HTERT RPE-1 (cell line): Measurements from ENCODE around the gene EMID1.

Experiments used
- in situ Hi-C: fragments of 300-500 bp; cut with MboI; formaldehyde crosslinking; loops from 4 replicates; pipeline ENCODE4 v1.14.3; 2020; ENCODE audit warnings: low sequenced_read_pairs

EMID1 gene

DNA sequence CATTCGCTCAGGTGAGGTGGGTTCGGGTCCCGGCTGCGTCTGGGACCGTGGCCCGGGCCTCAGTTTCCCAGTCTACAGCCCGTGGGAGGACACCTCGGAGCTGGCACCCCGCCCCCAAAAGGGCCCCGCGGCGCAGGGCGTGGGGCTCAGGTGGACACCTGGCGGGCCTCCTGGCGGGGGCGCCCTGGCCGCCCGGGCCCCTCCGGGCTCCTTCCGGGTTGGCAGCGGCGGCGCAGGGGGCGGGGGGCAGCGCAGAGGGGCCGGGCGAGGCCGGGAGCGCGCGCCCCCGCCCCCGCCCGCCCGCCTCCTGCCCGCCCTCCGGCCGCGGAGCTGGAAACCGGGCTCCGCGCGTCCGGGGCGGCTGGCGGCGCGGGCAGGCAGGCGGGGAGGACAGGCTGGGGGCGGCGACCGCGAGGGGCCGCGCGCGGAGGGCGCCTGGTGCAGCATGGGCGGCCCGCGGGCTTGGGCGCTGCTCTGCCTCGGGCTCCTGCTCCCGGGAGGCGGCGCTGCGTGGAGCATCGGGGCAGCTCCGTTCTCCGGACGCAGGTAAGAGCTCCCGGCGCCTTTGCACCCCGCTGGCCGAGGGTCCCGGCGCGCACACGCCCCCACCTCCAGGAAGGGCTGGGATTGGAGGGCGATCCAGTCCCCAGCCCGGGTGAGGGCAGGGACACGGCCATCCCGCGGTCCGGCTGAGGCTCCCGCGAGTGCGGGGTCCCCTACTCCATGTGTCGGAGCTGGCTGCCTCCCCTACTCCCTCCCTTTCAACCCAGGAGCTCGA, at the start of gene EMID1:
Gene EMID1 (plus strand): TSS at position 303 of the 778 bp plus-strand sequence. CDS start 143 bp downstream, at position 446.
- in situ Hi-C loops = no loop called here

DNA sequence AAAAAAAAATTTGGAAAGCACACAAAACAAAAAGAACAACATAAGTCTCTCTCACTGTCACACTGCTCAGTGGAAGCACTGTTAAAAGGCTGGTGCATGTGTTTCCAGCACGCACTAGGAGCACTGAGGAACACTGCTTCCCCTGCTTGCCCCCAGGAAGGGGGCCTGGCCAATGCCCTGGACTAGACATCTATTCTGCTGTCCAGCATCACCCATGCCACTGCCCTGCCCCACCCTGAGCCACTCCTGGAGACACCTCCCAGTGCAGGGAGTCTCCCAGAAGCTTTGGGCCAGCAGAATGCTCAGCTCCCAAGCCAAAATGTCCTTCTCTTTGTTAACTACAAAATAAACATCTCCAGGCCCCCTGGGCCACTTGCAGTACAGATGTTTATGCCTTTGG, 49.7 kb upstream of the EMID1 start:
- in situ Hi-C loops = no loop called here

DNA sequence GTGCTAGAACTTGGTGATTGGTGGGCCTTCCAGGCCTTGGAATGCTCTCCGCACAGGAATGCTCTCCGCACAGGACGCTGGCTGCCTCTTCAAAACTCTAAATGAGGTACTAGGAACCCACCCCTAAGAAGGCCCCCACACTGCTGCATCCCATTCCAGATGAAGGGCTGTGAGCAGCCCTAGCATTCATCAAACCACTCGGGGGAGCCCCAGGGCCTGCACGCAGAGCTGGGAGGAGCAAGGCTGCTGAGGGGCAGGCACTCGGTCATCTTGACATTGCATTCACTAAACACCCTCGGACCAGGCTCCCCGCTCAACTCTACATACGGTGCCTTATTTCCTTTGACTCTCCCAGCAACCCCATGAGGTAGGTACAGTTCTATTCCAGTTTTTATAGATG, 49.2 kb upstream of the EMID1 start:
- in situ Hi-C loops = no loop called here

GRCh38 chr22:29157759-29158535, 47.7 kb upstream of the EMID1 start:
- in situ Hi-C loops = no loop called here

GRCh38 chr22:29158546-29158945, 47.1 kb upstream of the EMID1 start:
- in situ Hi-C loops = no loop called here

DNA sequence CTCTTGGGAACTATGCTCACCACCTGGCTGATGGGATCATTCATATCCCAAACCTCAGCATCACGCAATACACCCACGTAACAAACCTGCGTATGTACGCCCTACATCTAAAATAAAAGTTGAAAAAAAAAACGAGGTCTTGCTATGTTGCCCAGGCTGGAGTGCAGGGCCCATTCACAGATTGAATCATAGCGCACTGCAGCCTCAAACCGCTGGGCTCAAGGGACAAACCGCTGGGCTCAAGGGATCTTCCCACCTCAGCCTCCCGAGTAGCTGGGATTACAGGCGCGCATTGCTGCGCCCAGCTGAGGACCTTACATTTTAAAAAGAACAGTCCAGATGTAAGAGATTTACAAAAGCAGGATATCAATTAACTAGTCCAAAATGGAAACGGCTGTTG, 41.9 kb upstream of the EMID1 start:
- in situ Hi-C loops = no loop called here

GRCh38 chr22:29165321-29166060, 40.2 kb upstream of the EMID1 start:
- in situ Hi-C loops = no loop called here

DNA sequence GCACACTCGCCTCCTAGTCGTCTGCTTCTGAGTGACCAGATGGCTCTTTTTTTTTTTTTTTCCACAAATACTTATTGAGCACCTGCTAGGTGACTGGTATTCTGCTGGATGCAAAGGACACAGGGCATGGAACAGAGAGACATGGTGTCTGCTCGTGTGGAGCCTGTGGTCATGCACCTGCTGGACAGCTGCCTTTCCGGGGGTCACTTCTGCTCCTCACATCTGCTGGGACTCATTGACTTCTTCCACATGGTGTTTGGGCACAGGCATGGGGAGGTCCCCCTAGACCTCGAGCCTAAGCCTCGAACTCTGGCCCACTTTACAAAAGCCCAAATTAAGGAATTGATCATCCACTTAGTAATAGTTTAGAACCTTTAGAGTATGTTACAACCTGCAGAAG, 39.5 kb upstream of the EMID1 start:
- in situ Hi-C loops = no loop called here

DNA sequence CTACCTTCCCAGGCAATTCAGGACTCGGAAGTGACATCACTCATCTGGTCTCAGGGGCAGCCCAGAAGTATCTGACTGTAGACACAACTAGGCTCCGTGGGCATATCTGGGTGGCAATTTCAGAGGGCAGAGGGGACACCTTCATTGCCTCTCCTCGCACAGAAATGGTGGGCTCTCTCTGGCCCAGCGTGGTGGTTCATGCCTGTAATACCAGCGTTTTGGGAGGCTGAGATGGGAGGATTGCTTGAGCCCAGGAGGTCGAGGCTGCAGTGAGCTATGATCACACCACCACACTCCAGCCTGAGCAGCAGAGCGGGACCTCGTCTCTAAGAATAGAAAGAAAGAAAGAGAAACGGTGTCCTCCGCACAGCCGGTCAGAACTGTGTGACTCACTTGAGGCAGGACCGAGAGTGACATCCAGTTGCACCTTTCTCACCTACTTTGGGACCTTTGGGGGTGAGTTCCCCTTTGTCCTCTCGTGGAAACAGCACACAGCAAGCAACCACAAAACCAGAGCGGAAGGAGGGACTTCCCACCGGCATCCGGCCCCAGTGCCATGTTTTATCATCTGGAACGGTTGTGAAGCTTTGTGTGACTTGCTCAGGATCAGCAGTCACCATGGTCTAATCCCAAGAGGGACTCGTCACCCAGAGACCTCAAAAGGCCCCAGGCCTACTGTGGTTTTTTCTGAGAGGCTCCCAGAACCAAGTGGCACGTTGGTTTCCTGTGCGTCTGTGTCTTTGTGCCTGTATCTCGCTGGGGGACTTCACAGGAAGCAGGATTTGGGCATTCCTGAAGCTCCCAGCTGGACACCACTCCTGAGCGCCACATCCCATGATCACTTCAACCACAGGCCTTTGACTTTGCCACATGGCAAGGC, 38.4 kb upstream of the EMID1 start:
- in situ Hi-C loops = no loop called here

GRCh38 chr22:29171721-29172120, 34.0 kb upstream of the EMID1 start:
- in situ Hi-C loops = no loop called here

DNA sequence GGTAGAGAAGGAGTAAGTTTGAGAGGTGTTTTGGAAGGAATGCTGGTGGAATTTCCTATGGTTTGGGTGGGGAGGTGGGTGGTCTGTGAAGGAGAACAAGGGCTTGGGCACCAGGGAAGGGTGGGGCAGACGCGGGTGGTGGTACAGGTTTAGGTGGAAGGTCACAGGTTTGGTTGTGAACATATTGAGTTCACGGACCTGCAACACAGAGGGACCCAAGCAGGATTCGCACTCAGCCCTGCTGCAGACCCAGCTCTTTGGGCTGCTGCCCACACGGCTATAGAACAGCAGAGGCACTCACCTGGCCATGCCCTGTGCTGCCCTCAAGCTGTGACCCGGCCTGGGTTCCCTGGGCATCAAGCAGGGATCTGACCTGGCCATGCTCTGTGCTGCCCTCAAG, 33.5 kb upstream of the EMID1 start:
- in situ Hi-C loops = no loop called here

DNA sequence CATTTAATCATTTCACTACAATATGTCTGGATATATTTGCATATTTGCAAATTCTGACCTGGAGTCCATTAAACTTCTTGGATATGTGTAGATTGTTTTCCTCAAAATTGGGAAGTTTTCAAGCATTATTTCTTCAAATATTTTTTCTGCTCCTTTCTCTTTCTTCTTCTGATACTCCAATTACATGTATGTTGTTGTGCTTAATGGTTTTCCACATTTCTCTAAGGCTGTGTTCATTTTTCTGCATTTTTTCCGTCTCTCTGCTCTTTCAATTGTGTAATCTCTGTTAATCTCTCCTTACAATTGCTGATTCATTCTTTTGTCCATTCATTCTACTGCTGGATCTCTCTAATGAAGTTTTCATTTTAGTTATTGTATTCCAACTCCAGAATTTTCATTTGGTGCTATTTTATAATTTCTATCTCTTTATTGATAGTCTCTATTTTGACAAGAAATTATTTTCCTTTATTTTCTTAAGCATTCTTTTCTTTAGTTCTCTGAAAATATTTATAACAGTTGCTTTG, 30.3 kb upstream of the EMID1 start:
- in situ Hi-C loops = no loop called here

GRCh38 chr22:29183971-29184848, 21.5 kb upstream of the EMID1 start:
- in situ Hi-C loops = no loop called here

GRCh38 chr22:29184849-29185490, 20.7 kb upstream of the EMID1 start:
- in situ Hi-C loops = no loop called here

- in situ Hi-C loops = no loop called here
These were observed 19.4 kb upstream of the EMID1 start for GRCh38 chr22:29186302-29186701.

DNA sequence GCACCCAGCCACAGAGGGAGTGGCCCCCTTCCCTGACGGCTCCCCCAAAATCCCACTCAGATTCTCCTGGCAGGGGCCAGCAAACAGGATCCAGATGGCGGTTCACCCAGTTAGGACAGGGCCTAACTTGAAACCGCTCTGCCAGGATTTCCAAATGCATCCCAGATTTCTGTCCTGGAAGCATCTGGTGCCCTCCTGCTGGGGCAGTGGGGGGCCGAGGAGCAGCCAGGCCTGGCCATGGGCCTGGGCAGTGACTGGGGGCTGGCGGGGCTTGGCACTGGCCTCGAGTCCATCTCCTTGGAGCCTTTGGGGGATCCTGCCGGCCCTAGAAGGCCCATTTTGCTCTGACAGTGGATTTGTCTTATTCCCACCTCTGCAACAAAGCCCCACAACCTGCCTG, 17.9 kb upstream of the EMID1 start:
- in situ Hi-C loops = no loop called here

- in situ Hi-C loops = no loop called here
These were observed 15.6 kb upstream of the EMID1 start for GRCh38 chr22:29190051-29190450.

DNA sequence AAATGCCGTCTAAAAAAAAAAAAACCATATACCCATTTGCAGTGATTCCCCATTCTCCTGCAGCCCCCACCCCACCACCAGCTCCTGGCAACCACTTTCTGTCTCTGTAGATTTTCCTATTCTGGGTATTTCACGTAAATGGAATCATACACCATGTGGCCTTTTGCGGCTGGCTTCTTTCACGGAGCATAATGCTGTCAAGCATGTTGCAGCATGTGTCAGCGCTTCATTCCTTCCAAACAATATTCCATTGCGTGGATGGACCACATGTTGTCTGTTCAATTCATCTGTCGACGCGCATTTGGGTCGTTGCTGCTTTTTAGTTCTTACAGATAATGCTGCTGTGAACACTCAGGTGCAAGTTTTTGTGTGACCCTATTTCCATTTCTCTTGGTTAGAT, 14.8 kb upstream of the EMID1 start:
- in situ Hi-C loops = no loop called here

- in situ Hi-C loops = no loop called here
These were observed 12.7 kb upstream of the EMID1 start for GRCh38 chr22:29193021-29193420.
